ENCODE results near the gene CT45A1.
A peak's percentile ranks its signal among the peaks of the same experiment; 100 is the strongest.
"Not testable (repeated sequence)": the region's sequence is repeated elsewhere in the genome, so short reads cannot be mapped to it uniquely, and the experiment has no call there.

CT45A1 gene, protein sequence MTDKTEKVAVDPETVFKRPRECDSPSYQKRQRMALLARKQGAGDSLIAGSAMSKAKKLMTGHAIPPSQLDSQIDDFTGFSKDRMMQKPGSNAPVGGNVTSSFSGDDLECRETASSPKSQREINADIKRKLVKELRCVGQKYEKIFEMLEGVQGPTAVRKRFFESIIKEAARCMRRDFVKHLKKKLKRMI

DNA sequence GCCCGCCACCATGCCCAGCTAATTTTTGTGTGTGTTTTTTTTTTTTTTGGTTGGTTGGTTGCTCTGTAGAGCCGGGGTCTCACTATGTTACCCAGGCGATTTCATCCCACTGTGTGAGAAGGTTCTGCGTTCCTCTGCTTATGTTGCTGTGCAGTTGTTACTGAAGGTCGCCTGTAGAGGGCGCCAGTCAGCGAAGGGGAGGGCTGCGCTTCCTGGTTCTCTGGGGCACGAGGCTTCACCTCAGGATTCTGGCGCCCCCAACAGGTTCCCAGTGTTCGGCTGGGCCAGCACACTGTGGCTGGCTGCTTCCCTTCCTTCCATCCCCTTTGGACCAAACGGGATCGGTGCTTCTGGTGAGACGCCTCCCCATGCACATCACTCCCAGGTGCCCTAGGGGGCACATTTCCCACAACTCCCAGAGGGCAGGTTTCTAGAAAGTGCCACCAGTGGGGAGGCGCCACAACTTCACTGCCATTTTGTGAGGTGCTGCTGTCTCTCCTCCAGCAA, at the start of gene CT45A1:
Gene CT45A1 (plus strand): TSS at position 457 of the 507 bp plus-strand sequence. CDS start 5,302 bp downstream, outside the sequence.
- DNase-seq (ENCODE audit: low read depth): not testable (repeated sequence)

DNA sequence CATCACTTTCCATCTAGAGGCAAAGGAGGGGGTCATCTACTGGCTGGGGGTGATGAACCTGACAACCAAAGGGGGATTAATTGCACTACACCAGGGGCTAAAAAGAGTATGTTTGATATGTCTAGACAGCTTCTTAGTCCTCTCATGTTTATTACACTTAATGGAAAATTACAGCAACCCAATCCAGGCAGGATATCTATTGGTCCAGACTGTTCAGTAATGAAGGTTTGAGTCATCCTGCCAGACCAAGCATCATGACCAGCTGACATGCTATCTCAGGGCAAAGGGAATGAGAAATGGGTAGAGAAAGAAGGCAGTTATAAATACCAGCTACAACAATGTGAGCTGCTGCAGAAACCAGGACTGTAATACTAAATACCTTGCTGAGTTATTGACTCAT, 40.5 kb upstream of the CT45A1 start:
- not testable (repeated sequence) for DNase-seq (ENCODE audit: low read depth)

DNA sequence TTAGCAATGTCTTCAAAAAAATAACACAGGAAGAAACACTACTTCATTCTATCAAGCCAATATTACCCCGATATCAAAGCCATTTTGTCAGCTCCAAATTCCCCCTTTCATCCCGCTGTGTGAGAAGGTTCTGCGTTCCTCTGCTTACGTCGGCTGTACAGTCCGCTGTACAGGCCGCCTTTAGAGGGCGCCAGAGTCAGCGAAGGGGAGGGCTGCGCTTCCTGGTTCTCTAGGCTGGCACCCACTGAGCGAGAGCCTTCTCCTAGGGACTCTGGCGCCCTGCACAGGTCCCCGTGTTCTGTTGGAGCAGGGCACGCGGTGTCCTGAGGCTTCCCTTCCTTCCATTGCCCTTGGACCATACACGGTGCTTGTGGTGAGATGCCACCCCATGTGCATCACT, 25.3 kb upstream of the CT45A1 start:
- DNase-seq (ENCODE audit: low read depth): peak; percentile 0

DNA sequence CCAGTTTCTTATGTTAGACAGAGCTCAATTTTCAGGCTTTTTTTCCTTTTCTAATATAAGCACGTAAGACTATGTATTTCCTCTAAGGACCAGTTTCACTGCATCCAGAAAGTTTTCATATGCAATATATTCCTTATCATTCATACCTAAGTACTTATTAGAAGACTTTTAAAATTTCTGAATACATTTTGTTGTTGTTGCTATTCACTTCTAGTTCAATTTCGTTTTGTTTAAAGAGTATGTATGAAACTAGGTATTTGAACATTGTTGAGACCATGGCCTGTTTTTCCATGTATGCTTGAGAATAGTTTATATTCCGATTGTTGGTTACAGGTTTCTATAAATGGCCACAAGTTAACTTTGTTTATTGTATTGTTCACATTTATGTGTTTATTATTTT, 18.0 kb upstream of the CT45A1 start:
- no peak for DNase-seq (ENCODE audit: low read depth)

DNA sequence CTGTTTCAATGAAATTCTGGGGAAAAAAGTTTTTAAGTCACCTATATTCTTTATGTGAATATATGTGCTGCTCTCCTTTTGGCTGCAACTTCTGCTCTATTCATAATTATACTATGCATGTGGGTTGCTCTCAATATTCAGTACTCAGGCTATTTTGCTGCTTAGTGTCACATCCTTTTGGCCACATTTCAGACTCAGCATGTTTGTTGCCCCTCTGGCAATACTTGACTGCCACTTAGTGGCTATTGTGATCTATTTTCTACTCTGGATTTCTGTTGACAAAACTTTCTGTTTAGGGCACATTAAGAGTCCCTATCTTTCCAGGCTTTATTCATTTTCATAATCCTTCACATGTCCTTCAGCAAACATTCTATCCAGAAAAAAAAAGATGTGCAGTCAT, 15.8 kb upstream of the CT45A1 start:
- DNase-seq (ENCODE audit: low read depth): no peak

DNA sequence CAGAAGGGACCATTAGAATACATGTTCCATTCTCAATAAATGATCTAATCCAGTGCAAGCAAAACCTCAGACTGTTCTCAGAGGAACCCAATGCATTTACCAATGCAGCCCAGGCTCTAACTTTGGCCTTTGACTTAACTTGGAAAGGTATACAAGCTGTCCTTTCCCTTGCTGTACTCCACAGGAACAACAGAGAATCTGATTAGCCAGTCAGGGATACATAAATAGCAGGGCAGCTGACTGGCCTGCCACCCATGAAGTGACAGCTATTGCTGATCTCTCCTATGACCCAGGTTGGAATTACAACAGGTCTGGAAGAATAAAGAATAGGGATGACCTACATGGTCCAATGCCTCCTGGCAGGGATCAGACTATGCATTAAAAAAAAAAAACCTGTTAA, 14.5 kb upstream of the CT45A1 start:
- no peak for DNase-seq (ENCODE audit: low read depth)

DNA sequence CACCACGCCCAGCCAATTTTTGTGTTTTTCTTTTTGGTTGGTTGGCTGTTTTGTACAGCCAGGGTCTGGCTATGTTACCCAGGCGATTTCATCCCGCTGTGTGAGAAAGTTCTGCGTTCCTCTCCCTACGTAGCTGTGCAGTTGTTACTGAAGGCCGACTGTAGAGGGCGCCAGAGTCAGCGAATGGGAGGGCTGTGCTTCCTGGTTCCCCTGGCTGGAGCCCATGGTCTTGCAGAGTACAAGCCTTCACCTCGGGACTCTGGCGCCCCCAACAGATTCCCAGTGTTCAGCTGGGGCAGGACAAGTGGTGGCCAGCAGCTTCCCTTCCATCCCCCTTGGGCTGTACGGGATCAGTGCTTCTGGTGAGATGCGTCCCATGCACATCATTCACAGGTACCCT, 5.6 kb upstream of the CT45A1 start:
- peak; percentile 16 for DNase-seq (ENCODE audit: low read depth)

DNA sequence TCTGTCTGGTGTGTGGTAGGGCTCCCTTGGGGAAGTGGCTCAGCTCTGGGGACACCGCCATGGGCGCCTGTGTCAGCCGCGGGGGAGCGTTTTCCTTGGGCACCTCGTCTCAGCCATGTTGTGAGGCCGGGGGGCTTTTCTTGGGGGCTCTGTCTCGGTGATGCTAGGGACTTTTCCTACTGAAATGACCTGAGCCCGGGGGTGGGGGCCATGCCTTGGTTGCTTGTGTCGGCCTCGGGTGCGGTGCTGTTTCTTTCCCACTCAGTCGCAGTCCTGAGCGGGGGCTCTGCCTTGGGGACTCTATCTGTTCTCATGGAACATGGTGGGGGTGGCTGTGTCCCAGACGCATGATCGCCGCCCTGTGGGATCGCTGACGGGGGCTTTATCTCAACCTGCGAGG, 356 bp downstream of the CT45A1 start:
- DNase-seq (ENCODE audit: low read depth): no peak

DNA sequence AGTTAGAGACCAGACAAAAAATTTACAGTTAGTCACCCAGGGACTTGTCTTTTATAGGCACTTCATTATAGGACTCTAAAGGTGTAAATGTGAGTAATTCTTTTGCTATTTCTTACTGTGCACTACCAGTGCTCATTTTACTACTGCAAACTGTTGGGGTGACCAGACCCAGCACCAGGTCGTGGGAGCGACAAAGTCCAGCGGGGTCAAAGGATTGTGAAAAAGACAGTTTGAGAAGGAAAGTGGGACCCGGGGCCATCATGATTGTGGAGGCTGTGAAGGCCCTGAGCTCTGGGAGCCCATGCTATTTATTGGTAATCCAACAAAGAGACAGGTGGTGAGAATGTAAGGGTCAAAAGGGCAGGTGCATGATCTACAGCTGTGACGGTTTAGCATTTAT, 21.2 kb downstream of the CT45A1 start:
- DNase-seq (ENCODE audit: low read depth): not testable (repeated sequence)

DNA sequence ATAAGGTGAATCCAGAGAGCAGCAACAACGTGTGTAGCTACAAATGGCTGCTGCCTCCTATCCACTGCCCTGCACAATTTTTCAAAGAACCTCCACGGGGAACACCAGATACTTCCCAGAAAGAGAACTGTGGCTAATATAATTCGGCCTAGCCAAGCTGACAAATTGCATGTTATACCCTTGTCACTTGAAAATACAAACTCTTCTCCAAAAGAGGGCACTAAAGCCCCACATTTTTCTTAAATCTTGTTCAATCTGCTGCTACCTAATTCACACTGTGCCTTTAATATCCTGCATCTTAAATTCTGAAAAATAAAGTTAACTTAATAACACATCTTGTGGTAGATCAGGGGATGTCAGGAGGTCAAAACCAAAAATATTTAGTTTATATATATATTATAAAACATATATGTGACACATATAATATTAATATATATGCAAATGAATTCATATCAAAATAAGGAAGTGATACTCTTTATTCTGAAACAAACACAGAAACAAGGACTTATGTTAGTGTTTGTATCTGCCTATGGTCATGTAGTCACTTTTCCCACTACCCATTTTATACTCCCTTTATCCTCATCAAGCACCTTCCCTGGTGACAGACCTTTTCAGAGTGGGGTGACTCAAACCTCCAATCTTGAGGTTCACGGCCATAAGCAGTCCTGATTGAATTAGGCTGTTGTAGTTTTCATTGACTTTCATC, 24.1 kb downstream of the CT45A1 start:
- peak; percentile 11 for DNase-seq (ENCODE audit: low read depth)

DNA sequence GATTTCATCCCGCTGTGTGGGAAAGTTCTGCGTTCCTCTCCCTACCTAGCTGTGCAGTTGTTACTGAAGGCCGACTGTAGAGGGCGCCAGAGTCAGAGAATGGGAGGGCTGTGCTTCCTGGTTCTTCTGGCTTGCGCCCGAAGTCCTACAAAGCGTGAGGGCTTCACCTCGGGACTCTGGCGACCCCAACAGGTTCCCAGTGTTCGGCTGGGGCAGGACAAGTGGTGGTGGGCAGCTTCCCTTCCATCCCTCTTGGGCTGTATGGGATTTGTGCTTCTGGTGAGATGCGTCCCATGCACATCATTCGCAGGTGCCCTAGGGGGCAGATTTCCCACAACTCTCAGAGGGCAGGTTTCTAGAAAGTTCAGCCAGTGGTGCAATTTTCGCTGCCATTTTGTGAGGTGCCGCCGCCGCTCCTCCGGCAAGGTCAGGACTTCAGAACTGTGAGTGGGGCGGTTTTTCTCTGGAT, 27.3 kb downstream of the CT45A1 start:
- peak; percentile 32 for DNase-seq (ENCODE audit: low read depth)

DNA sequence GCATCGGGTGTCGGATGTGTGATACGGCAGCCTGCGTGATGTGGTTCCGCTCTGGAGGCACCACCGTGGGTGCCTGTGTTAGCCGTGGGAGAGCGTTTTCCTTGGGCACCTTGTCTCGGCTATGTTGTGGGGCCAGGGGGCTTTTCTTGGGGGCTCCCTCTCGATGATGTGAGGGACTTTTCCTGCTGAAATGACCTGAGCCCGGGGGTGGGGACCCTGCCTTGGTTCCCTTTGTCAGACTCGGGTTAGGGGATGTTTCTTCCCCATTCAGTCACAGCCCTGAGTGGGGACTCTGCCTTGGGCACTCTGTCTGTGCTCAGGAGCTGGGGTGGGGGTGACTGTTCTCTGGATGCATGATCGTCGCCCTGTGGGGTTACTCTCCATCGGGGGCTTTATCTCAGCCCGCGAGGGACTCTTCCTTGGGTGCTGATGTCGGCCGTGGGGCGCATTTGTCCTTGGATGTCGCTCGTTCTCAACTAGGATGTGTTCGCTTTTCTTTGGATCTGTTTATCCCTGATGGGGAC, 27.8 kb downstream of the CT45A1 start:
- no peak for DNase-seq (ENCODE audit: low read depth)

DNA sequence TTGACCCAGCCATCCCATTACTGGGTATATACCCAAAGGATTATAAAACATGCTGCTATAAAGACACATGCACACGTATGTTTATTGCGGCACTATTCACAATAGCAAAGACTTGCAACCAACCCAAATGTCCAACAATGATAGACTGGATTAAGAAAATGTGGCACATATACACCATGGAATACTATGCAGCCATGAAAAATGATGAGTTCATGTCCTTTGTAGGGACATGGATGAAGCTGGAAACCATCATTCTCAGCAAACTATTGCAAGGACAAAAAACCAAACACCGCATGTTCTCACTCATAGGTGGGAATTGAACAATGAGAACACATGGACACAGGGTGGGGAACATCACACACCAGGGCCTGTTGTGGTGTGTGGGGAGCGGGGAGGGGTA, 31.3 kb downstream of the CT45A1 start:
- not testable (repeated sequence) for DNase-seq (ENCODE audit: low read depth)

DNA sequence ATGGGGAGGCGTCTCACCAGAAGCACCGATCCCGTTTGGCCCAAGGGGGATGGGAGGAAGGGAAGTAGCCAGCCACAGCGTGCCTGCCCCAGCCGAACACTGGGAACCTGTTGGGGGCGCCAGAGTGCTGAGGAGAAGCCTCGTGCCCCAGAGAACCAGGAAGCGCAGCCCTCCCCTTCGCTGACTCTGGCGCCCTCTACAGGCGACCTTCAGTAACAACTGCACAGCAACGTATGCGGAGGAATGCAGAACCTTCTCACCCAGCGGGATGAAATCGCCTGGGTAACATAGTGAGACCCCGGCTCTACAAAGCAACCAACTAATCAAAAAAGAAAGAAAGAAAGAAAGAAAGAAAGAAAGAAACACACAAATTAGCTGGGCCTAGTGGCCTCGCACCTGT, 54.7 kb downstream of the CT45A1 start, which contains the start of gene CT45A3:
Gene CT45A3 (minus strand): TSS at position 101 of the 400 bp plus-strand sequence. CDS start 3,747 bp downstream, outside the sequence.
- not testable (repeated sequence) for DNase-seq (ENCODE audit: low read depth)

Data from EH (cell line).